MM.1S (cell line): ENCODE measurements around the gene XPNPEP2.

Experiments
- CTCF ChIP-seq: fragments of 300-600 bp; sonication (generic); IDR thresholded peaks from 2 replicates; pipeline ENCODE4 v1.5.1; 2016; ENCODE audit warnings: antibody characterized with exemption, low read length, mixed read lengths
- EZH2 ChIP-seq: fragments of 300-600 bp; sonication (generic); optimal IDR thresholded peaks from 2 replicates; pipeline ENCODE3; 2017; ENCODE audit warnings: low read depth, mild to moderate bottlenecking, antibody characterized with exemption, low read length, mixed read lengths

GRCh38 chrX:129741880-129742758 lies 3.3 kb downstream of the XPNPEP2 start:
- TF ChIP-seq CTCF (no peak), EZH2 (no peak)
